Measurements from ENCODE around the gene CNR1.
A peak's percentile ranks its signal among the peaks of the same experiment; 100 is the strongest.

Gene CNR1

DNA sequence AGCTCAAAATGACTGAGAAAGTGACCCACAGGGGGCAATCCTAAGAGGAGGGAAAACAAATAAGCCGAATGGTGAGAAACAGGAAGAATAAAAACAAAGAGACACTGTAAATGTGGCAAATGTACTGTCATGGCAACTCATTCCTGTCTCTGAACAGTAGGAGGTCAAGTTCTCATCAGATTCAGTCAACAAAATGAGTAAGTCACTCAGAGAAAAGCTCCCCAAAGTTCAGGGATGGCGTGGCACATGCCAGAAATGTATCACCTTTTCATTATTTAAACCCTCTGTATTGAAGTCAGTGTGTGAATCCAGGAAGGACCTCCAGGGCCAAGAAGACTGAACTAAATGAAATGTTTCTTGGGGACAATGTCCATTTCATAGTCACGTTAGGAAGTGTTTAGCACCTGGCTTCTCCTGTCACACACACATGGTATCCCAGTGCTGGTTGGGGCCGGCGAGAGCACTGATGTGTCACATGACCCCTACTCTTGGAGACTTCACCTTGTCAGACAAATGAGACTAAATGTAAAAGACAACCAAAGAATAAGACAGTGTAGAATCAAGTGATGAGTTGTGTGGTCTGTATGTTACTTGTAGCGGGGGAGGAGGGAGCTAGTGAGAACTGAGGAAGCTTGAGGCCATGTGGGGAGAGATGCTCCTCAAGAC lies 20.7 kb downstream of the CNR1 start:
- in situ Hi-C loops (cut with MboI; ENCODE audit: low pct_unique_long_range_greater_than_20kb, low sequenced_read_pairs), result no loop called here
- DNase-seq, result no peak

DNA sequence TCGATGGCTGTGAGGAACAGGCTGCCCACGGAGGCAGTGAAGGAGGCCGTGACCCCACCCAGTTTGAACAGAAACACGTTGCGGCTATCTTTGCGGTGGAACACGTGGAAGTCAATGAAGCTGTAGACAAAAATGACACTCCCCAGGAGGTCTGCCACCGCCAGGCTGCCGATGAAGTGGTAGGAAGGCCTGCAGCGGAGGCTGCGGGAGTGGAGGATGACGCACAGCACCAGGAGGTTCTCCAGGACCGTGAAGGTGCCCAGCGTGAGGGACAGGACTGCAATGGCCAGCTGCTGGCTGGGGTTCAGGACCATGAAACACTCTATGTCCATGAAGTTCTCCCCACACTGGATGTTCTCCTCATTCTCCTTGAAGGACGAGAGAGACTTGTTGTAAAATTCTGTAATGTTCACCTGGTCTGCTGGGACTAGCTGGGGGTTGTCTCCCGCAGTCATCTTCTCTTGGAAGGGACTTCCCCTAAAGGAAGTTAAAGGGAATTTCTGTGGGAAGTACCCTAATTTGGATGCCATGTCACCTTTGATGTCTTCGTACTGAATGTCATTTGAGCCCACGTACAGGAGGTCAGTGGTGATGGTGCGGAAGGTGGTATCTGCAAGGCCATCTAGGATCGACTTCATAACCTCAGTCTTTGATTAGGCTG lies 21.4 kb downstream of the CNR1 start:
- DNase-seq, result no peak
- in situ Hi-C loops (cut with MboI; ENCODE audit: low pct_unique_long_range_greater_than_20kb, low sequenced_read_pairs), result no loop called here

DNA sequence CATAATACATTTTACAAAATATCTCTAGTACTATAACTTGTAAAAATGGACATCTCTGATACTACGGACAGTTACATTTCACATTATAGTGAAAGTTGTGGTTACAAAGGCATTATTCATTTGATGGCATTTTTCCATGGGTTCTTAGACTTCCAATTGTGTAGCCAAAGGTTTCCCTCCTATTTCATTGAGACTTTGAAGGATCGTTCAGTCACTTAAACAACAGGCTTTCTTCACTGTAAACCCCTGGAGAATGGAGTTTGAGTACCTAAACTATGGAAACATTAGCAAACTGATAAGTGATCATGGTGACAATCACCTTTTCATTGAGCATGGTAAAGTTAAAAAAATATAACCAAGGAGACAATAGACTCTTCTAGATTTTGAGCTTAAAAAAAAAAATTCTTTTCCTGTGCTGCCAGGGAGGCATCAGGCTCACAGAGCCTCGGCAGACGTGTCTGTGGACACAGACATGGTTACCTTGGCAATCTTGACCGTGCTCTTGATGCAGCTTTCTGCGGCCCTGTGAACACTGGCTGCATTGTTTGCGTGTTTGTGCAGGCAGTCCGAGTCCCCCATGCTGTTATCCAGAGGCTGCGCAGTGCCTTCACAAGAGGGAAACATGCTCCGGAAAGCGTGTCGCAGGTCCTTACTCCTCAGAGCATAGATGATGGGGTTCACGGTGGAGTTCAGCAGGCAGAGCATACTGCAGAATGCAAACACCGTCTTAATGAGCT lies 22.6 kb downstream of the CNR1 start:
- DNase-seq, result no peak
- in situ Hi-C loops (cut with MboI; ENCODE audit: low pct_unique_long_range_greater_than_20kb, low sequenced_read_pairs), result no loop called here

DNA sequence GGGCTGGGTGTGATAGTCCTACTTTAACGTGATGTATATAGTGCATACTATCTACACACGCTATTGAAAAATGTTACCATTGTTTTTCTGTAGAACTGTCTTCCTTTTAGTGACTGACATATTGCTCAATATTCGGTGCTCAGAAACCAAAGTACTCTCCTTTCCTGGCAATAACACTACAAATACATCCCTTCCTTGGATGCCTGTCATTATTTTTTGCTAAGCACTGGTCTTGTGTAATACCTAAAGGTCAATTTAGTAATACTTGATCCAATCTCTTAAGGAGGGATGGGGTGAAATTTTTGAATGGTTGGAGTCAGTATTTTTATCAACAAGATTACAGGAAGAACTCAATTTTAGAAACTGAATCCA lies 23.9 kb downstream of the CNR1 start:
- no peak for DNase-seq
- in situ Hi-C loops (cut with MboI; ENCODE audit: low pct_unique_long_range_greater_than_20kb, low sequenced_read_pairs), result no loop called here

DNA sequence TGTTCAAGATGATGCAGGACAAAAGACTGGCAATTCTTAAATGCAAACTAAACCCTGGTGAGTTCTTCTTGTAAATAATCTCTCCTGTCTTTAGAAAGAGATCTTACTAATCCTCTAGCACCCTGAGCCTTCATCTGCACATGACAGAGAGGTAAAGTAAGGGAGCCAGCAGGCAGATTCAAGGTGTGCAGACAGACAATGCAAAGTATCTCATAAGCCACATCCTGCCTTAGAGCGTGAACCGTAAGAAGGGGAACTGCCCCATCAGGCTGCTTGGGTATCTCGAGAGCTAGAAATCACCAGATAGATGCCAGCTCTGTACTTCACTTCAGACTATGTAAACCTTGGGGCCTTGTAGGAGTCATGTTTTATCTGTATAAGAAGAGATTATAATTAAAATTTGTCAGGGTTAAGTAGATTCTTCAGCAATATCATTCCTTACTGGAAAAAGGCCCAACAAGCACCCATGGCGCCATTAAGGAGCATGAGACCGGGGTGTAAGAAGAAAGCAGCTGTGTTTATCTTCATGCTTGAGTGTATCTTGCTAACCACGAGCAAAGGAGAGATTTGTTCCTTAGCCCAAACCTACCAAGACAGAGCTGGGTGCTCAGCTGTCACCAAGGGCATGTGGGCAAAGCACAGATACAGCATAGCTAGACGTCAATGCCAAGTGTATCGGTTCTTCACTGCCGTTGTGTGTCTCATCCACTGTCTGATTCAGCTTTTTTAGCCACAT lies 24.4 kb downstream of the CNR1 start:
- in situ Hi-C loops (cut with MboI; ENCODE audit: low pct_unique_long_range_greater_than_20kb, low sequenced_read_pairs), result no loop called here
- no peak for DNase-seq

DNA sequence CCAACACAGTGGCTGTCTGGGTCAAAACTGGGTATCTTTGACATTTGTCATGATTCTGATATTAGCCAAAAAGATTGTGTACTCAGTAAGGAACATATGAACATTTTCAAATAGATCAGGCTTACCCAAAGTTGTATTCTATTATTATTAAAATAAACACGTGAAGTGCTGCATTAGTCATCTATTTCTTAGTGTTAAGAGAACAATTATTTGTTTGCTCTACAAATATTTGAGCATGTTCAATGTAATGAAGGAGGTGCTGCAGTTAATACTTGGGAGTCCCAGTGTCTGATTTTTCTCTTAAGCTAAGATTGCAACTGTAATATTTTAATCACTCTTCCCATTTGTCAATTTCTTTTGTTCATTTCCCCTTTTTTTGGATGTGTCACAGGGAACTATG lies 28.2 kb downstream of the CNR1 start:
- no peak for DNase-seq
- in situ Hi-C loops (cut with MboI; ENCODE audit: low pct_unique_long_range_greater_than_20kb, low sequenced_read_pairs), result no loop called here

DNA sequence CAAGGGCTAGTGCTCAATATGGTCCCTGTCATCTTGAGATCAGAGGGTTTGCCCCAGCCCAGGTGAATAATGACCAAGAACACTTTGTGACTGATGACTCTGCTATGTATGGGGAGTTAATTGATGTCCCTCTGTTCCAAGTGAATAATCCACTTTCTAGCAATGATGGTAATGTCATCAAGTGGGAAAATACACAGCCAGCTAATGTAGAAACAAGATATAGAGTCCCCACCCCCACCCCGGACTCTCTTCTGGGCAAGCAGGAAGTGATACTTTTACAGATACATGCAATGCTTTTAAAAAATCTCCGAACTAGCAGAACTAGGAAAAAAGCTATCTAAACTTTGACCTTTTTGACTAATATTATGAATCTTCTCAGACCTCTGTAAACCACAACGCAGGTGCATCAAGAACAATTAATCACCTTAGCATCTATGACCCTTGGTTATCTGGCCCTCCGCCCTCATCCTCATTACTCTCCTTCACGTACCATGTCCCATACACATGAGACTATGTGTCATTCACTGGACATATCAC lies 30.5 kb downstream of the CNR1 start:
- DNase-seq, result no peak
- in situ Hi-C loops (cut with MboI; ENCODE audit: low pct_unique_long_range_greater_than_20kb, low sequenced_read_pairs), result no loop called here

DNA sequence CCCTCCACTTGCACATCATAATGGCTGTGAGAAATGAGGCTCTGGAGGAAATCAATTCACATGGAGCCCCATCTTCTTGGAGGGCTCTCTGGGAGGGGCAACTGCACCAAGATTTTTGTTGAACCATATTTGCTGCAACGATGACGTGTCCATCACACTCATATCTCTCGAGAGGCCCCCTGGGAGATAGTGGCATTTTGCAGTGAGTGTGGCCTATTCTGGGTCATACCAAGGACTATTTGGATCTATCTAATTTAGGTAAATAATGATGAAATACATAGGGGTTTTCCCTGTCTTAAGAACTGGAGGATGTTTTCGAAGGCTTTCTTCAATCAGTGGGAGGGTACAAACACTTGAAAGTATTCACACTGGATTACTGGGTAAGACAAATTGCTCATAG lies 31.6 kb downstream of the CNR1 start:
- no peak for DNase-seq
- in situ Hi-C loops (cut with MboI; ENCODE audit: low pct_unique_long_range_greater_than_20kb, low sequenced_read_pairs), result no loop called here

DNA sequence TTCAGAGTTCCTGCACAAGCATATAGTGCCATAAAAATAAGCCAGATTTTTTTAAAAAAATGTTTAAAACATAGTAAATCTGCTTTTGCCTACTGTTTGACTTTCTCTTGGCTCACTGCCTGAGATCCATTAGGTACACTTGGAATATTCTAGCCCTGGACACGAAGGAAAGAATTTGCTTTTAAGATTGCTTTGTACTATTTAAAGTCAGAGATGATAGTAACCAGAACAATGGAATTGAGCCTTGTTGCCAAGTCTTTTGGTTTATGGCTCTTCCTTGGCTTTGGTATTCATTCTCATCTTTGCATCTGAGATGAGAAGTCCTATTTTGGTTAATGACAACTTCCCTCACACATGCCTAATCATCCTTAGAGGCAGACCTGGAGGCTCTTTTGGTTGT lies 32.4 kb downstream of the CNR1 start:
- in situ Hi-C loops (cut with MboI; ENCODE audit: low pct_unique_long_range_greater_than_20kb, low sequenced_read_pairs), result no loop called here
- DNase-seq, result no peak

DNA sequence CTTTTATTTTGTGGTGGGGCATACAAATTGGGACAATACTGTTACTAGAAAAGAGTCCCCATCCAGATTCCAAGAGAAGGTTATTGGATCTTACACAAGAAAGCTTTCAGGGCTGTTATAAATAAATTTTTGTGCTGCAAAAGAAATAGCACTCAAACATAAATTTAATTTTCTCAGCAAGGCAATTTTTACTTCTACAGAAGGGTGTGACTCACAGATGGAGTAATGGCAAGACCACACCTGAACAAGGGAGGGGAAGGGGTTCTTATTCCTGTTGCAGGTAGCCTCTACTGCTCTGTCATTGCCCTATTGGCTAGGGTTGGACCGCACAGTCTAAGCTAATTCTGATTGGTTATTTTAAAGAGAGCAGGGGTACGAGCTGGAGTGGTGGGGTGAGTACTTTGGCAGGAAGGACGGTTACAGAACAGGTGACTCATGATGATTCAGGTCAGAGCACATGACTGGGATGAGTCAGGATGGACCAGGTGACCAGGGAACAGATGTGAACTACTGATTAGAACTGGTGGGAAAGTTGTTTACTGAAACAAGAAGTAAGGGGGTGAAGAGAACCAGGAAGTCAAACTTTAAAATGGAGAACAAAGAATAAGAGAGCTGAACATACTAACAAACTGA lies 41.1 kb downstream of the CNR1 start:
- in situ Hi-C loops (cut with MboI; ENCODE audit: low pct_unique_long_range_greater_than_20kb, low sequenced_read_pairs), result no loop called here
- DNase-seq, result no peak

DNA sequence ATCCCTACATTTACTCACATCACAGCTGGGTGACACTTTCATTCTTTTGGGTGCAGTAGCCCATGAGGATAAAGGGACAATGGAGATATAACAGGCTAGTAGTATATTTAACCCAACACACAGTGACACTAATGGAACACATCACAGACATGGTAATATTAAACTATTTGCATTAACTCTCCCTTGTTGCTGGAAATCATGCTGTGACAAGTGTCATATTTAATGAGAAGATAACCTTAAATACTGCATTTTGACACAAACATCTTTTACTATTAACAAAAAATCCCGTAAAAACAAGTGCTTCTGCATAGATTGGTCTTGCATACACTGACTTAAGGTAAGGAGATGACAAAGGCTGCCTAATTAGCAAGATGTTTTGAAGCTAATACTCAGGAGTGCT lies 45.5 kb downstream of the CNR1 start:
- in situ Hi-C loops (cut with MboI; ENCODE audit: low pct_unique_long_range_greater_than_20kb, low sequenced_read_pairs), result no loop called here

DNA sequence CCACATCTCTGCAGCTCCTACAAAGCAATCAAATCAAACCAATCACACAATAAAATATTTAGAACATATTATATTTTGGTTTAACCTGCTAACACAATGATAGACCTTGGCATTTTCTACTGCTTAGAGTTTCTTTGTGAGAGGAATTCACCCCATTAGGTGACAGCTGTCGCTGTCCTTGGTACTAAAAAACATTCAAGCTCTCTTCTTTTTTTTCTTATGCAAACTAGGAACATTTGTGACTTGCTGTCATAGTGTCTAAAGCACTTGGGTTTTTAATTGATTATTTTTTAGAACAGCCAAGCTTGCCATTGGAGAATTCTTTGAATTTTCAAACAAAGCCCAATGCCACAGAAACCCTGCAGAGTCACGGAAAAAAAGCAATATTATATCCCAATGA lies 46.4 kb downstream of the CNR1 start:
- DNase-seq, result peak; percentile 10
- in situ Hi-C loops (cut with MboI; ENCODE audit: low pct_unique_long_range_greater_than_20kb, low sequenced_read_pairs), result no loop called here

More for the DNA sequence above, 45.5 kb downstream of the CNR1 start:
- no peak for DNase-seq

DNA sequence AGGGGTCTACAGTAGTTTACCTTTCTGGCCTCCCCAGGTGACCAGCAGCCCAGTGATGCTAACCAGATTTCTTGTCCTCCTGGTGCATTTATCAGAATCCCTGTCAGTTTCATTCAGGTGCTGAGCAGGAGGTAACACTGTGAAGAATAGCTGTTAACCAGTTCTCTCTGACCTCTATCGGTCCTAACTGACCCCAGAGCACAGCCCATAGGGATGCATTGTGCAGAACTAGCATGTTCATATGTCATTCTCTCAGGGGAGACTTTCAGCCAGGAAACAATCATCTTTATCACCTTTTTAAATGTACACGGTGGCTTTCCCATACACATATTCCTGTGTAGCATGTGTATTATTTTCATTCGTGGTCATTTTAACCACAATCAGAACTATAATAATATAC lies 49.9 kb downstream of the CNR1 start:
- in situ Hi-C loops (cut with MboI; ENCODE audit: low pct_unique_long_range_greater_than_20kb, low sequenced_read_pairs), result no loop called here
- DNase-seq, result no peak

DNA sequence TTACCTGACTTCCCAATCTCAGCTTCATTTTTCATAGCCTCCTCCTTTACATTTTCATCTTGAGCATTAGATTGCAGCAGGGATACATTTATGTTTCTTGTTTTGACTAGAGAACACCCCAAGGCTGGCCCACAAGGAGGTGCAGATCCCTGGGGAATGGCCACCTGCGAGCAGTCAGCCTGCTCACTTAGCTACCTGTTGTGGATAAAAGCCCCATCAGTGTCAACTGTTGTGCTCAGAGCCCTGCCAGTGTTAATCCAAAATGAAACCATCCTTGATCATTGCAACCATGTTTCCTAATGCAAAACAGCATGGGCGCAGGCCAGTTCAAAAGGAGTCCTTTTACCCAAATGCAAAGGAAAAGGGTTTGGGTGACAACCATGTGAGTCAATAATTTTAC lies 50.8 kb downstream of the CNR1 start:
- in situ Hi-C loops (cut with MboI; ENCODE audit: low pct_unique_long_range_greater_than_20kb, low sequenced_read_pairs), result no loop called here
- no peak for DNase-seq

DNA sequence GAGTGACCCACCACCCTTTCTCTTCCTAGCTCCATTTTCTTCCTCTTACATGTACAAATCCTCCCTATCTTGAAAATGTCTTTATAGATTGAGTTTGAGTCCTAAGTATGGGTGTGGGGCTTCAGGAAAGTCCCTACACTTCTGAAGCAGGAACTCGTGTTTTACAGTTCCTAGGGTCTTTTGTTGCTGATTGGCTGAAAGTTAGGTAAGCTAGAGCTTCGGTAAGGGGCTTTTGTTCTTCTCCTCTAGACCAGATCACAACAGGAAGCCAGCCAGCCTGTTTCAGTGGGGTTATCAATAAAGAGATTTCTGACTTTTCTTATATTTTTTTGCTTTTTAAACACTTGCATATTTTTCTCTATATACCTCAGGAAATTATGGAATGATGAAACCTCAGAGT lies 51.3 kb downstream of the CNR1 start:
- in situ Hi-C loops (cut with MboI; ENCODE audit: low pct_unique_long_range_greater_than_20kb, low sequenced_read_pairs), result no loop called here
- no peak for DNase-seq

DNA sequence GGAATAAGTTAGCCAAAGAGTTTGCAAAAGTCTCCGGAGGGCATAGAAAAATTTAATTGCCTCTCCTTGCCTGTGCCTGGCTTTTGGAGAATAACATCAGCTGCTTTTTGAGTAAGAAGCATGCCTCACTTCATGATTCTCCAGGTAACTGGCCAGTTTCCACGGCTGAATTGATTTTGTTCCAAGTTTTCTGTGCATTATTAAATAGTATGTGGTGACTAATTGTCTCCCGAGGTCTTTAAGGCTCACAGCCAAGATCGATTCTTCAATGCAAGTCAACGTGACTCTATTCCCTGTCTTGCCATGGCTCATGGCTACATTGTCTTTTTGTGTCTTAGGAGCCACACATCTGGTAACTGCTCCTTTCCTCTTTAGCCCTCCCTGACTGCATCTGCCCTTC lies 54.2 kb downstream of the CNR1 start:
- DNase-seq, result no peak
- in situ Hi-C loops (cut with MboI; ENCODE audit: low pct_unique_long_range_greater_than_20kb, low sequenced_read_pairs), result no loop called here

DNA sequence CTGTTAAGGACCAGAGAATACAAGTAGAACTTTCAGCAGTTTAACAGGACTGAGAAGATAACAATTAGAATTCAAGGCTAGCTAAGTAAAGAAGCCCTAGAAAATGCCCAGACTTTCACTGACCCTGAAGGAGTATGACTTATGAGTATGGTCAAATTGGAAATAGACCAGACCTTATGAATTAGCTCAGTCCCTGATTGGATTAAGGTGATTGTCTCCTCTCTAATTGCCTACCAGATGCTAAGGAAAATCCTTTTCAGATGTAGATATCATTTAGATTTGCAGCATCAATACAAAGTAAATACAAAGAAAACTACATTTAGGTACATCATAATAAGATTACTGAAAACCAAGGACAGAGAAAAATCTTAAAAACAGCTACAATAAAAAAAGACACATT lies 58.9 kb downstream of the CNR1 start:
- in situ Hi-C loops (cut with MboI; ENCODE audit: low pct_unique_long_range_greater_than_20kb, low sequenced_read_pairs), result no loop called here
- no peak for DNase-seq

DNA sequence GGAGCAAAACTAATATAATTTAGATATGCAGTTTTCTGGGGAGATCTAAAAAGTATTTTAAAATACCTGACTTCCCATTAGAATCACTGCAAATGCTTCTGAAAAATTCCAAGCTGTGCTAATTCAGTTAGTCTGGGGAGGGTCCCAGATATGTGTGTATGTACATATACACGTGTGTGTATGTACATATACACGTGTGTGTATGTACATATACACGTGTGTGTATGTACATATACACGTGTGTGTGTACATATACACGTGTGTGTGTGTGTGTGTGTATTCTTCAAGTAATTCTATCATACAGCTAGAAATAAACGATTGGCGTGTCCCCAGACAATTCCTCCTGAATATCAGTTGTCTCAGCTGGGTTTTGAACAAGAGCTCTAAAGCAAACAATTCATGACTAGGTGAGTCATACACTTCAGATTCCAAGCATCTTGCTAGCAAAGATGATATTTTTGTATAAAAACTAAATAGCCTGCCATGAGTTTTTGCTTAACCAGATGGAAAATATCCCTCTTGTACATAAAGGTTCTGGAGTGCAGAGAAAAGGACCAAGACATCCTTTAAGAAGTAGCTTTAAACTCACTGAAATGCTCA lies 60.3 kb downstream of the CNR1 start:
- no peak for DNase-seq
- in situ Hi-C loops (cut with MboI; ENCODE audit: low pct_unique_long_range_greater_than_20kb, low sequenced_read_pairs), result no loop called here

Data from KBM-7 (cell line).